GM19395 (cell line): Measurements from ENCODE around the gene RNH1.

Source experiments
- ATAC-seq: cut with Tn5 transposase; IDR thresholded peaks from one replicate; pipeline ENCODE4 v1.9.1; 2021; ENCODE audit warnings: mild to moderate bottlenecking, moderate library complexity; ENCODE audit not compliant: unreplicated experiment

RNH1 gene

GRCh38 chr11:501001-501682, 5.9 kb downstream of the RNH1 start:
- ATAC-seq = no peak

DNA sequence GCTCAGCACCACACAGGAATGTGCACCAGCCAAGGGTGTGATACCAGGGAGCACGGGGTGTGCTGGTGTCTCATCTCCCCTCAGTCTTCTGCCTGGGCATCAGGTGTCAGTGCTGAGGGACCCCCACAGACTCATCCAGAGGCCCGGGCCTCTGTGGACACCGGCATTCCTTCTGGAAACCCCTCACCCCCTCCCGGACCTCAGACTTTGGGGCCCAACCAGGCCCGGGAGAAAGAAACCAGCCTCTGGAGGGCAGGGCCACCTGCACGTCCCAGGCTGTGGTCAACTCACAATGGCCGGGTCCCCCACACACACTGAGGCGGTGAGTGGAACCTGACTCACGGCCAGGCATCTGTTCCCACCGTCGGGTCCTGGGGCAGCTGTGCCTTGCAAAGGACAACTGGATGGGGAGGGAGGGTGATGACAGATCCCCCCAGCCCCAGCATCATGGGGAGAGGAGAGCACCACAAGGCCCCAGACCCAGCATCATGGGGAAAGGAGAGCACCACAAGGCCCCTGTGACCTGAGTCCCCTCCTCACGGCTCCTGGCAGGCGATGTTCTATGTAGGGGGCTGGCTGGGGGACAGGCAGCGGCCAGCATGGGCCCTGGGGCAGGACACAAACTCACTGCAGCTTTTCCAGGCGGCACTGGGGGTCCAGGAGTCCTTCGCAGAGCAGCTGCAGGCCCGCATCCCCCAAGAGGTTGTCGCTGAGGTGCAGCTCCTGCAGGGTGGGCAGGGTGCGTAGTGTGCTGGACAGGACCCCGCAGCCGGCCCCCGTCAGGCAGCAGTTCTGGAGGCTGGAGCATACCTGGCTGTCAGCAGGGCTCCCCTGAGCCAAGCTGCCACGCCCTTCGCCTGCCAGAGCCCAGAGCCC, 7.6 kb downstream of the RNH1 start:
- no peak for ATAC-seq

DNA sequence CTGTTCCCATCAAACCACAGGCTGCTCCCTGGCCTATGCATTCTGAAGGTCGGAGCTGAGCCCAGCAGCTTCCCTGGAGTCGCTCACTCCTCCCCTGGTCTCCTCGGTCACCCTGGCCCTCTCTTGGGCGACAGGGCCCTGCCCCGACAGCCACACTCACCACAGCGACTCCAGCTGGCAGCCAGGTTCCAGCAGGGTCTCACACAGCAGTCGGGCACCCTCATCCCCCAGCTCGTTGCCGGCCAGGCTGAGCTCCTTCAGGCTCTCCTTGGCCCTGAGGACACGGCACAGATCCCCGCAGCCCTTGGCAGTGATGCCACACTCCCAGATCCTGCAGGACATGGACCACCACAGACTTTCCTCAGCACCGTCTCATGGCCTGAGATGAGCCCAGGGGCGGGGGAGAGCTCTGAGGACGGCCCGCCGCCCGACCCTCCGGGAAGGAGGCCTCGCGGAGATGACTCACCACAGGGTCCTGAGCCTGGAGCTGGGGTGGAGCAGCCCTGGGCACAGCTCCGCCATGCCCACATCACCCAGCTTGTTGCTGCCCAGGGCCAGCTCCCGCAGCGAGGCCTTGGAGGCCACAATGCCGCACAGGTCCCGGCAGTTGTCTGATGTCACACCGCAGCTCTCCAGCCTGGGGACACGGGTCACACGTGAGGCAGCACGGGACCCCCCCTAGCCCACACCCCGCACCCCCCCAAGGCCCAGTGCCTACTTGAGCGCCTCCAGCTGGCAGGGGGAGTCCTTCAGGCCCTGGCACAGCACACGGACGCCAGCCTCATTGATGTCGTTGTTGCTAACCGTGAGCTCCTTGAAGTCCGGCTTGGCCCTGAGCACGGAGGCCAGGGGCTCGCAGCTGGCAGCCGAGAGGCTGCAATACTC, 8.5 kb downstream of the RNH1 start:
- no peak for ATAC-seq

GRCh38 chr11:497565-498296, 9.3 kb downstream of the RNH1 start:
- no peak for ATAC-seq

GRCh38 chr11:496834-497564, 10.0 kb downstream of the RNH1 start:
- no peak for ATAC-seq

DNA sequence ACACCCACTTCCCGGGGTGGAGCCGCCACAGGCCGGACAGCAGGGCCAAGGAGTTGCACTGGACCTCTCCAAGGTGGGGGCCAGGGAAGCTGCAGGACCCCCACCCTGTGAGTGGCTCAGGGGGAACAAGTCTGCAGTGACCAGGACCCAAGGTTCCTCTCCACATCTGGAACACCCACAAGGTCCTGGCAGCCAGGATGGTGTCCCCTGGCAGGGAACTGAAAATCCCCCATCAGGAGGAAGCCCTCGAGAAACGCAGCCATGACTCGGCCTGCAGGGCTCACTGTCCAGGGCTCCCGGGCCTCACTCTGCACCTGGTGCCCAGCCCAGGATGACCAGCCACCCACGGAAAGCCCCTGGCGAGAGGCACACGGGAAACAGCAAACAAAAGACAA, 11.5 kb downstream of the RNH1 start:
- no peak for ATAC-seq

DNA sequence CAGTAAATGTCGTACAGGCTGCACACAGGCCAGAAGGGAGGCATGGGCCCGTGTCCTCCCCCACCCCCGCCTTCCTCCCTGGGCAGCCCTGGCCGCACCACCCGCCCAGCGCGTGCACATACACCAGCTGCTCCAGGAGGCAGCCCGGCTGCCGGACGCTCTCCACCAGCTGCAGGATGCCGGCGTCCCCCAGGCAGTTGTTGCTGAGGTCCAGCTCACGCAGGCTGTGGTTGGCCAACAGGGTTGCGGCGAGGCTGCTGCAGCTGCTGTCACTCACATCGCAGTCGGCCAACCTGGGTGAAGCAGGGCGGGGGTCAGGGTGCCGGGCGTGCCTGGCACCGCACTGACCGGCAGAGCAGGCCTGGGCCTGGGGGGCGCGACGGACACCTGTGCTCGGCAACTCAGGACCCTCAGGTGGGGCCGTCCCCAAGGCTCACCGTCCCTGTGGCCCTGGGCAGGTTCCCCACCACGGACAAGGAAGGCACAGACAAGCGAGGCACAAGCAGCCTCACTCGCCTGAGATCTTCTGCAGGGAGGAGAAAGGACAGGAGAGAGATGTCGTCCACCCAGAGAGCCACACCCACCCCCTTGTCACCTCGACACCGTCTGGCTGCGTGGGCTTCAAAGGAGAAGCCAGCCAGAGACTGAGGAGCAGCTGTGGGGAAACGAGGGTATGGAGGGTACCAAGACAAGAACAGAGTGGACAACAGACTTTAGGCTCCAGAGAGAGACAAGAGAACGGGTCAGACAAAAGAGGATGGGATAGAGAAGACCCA, 12.1 kb downstream of the RNH1 start:
- no peak for ATAC-seq

GRCh38 chr11:492427-493226, 14.4 kb downstream of the RNH1 start:
- no peak for ATAC-seq

- ATAC-seq = no peak
Observed at GRCh38 chr11:491358-491757, 15.7 kb downstream of the RNH1 start.

DNA sequence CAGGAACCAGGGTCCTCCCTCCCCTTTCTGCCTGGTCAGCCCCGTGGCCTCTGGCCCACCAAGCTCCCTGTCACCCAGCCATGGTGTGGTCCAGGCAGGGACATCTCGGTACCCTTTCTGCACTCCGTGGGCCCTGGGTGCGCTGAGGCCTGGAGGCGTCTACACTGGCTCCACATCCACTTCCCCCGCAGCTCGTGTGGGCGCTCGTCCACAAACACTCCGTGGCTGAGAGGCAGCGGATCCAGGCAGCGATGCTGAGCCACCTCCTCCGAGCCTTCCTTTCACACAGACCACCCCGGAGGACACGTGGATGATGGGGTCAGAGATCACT, 16.1 kb downstream of the RNH1 start:
- no peak for ATAC-seq

GRCh38 chr11:490186-490929, 16.7 kb downstream of the RNH1 start:
- no peak for ATAC-seq

DNA sequence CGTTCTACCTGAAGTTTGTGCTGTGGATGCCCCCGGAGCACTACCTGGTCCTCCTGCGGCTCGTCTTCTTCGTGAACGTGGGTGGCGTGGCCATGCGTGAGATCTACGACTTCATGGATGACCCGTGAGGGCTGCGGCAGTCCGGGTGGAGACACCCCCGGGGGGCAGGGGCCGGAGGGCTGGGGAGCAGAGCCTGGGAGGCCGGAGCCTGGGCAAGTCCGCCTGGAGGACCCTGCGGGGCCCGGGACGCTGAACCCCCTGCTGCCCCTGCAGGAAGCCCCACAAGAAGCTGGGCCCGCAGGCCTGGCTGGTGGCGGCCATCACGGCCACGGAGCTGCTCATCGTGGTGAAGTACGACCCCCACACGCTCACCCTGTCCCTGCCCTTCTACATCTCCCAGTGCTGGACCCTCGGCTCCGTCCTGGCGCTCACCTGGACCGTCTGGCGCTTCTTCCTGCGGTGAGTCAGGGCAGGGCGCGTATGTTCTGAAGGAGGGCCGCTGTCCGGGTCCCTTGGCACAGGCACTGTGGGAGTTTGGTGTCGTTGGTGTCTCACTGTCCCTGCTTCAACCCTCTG, 17.3 kb downstream of the RNH1 start:
- ATAC-seq = no peak

- ATAC-seq = no peak
Observed at GRCh38 chr11:488992-489391, 18.1 kb downstream of the RNH1 start.

GRCh38 chr11:488579-488978, 18.5 kb downstream of the RNH1 start:
- ATAC-seq = no peak

- no peak for ATAC-seq
Observed at GRCh38 chr11:488062-488461, 19.0 kb downstream of the RNH1 start.

- no peak for ATAC-seq
Observed at GRCh38 chr11:487571-488021, 19.4 kb downstream of the RNH1 start.

DNA sequence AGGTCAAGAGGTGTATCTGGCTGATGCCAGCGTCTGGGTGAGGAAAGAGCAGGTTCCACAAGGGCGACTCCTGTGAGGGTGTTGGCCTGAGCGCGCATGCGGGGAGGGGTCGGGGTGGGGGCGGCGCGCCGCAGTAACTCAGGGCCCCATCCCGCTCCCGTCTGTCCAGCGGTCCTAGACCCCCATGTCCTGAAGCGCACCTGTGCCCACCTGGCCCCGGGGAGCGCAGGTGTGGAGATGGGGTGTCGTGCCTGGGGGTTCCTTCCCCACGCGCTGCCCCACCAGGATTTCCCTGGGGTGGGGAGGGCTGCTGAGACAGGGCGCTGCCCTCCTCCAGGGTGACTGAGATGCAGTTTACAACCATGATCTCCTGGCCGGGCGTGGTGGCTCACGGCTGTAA, 20.9 kb downstream of the RNH1 start:
- ATAC-seq = no peak
